ENCODE measurements around the gene TACR2.
A peak's percentile ranks its signal among the peaks of the same experiment; 100 is the strongest.

Gene TACR2

GRCh38 chr10:69416695-69417094 is at the start of gene TACR2:
Gene TACR2 (minus strand): TSS chr10:69416918. CDS start chr10:69416323, 595 bp downstream.
- DNase-seq = no peak

GRCh38 chr10:69466158-69466490 is 49.4 kb upstream of the TACR2 start:
- DNase-seq = no peak

DNA sequence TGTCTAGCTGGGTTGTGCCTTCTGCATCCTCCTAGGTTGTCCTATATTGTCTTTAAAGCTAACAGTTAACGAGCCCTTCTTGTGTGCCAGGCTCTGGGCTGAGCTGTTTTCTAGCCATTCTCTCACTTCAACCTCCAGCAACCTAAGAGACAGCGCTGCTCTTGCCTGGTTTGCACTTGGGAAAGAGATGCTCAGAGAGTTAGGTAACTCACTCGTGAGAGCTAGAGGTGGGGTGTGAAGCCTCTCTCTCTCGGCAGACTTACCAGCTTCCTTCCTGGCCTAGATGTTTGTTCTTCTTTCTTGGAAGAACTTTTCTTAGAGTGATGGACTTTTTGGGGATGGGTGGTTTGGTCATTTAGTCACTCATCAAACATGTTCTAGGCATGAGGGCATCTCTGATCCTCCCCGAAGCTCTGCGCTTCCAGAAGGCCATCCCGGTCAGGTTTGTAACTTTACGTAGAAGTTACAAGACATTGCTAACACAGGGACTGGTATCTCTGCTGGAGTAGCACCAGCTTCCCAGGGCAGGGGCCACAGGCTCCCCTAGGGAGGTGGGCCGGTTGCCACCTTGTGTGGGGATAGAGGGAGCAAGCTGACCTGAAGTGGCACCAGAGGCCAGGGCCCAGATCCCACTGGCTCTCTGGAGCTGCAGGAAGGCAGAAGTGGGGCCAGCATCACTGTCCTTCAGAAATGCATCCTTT is 48.9 kb upstream of the TACR2 start:
- no peak for DNase-seq

- no peak for DNase-seq
Measured at GRCh38 chr10:69464801-69465401, 48.2 kb upstream of the TACR2 start.

- no peak for DNase-seq
Measured at GRCh38 chr10:69464401-69464800, 47.7 kb upstream of the TACR2 start.

DNA sequence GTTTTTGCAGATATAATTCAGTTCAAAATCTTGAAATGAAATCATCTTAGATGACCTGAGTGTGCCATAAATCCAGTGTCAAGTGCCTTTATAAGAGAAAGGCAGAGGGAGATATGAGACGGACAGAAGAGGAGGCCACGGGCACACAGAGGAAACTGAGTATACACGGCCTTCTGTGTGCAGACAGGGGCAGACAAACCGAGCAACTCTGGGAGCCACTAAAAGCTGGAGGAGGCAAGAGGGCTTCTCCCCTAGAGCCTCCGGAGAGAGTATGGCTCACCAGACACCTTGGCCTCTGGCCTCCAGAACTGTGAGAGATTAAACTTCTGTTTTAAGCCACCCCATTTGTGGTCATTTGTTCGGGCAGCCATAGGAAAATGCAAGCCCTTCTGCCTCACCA is 47.2 kb upstream of the TACR2 start:
- DNase-seq = no peak

GRCh38 chr10:69461243-69462025 is 44.7 kb upstream of the TACR2 start:
- no peak for DNase-seq

GRCh38 chr10:69460576-69461242 is 44.0 kb upstream of the TACR2 start:
- DNase-seq = no peak

DNA sequence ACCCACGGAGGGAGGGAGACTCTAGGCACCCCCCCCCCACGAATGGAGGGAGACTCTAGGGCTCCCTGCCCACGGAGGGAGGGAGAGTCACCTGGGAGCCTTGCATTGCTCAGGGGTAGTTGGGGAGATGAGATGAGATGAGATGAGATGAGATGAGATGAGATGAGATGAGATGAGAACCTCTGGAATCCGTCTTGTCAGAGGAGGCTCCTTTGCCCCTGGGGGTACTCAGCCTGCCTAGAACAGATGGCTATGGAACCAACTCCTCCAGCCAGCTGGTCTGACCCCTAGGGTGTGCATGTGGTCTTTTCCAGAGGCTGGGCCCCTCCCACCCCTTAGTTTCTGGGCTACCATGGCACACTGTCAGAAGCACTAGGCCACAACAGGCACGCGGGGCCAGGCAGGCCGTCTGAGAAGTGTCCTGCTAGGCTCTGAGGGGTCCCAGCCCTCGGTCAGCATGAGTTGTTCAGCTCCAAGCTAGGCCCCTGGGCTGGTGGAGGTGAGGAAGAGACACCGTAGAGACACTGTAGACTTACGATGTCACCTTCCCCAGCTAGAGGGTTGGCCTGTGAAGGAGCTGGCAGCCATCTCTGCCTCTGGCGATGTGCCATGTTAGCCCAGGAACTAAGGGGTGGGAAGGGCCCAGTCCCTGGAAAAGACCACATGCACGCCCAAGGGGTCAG is 43.3 kb upstream of the TACR2 start:
- DNase-seq = no peak

DNA sequence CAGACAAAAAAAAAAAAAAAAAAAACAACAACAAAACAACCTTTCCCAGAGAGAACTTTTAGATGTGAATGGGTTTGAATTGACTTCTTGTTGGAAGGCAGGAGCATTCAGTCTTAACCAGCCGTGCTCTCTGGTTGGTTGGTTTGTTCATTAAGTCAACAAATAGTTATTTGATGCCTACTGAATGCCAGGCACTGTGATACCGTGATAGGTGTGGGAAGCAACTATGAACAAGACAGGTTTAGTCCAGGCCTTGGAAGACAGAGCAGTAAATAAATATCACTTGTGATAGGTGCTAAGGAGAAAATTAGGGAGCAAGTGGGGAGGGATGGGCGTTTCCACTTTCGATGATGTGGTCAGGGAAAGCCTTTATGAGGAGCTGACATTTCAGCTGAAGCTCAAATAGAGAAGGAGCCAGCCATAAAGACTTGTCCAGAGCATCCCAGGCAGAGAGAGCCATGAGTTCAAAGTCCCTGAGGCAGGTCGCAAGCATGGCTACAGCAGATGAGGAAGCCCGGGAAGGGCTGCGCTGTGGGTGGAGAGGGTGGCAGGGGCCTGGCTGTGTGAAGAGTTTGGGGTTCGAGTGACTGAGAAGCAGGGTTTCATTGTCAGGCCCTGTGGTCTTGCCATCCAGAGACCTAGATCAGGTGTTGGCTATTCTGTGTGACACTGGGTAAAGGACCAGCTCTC is 42.5 kb upstream of the TACR2 start:
- DNase-seq = no peak

GRCh38 chr10:69458430-69459100 is 41.8 kb upstream of the TACR2 start:
- DNase-seq = peak in 1 of 2 experiments; percentile 44

DNA sequence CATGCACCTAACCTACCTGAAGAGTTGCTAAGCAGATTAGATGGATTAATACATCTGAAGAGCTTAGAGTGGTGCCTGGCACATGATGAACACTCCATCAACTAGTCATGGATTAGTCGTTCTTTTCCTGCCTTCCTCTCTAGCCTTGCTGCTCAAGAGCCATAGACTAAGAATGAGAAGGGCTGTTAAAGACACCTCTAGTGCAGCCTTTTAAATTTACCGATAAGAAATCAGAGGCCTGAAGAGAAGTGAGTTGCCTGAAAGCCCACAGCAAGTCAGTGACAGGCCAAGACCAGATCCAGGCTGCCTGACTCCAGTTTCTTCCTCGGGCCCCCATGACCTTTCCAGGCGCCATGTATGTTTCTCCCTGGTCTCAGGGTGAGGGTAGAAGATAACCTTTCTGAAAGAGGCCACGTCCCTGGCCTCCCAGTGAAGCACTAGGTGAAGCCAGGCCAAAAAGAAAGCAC is 41.1 kb upstream of the TACR2 start:
- no peak for DNase-seq

DNA sequence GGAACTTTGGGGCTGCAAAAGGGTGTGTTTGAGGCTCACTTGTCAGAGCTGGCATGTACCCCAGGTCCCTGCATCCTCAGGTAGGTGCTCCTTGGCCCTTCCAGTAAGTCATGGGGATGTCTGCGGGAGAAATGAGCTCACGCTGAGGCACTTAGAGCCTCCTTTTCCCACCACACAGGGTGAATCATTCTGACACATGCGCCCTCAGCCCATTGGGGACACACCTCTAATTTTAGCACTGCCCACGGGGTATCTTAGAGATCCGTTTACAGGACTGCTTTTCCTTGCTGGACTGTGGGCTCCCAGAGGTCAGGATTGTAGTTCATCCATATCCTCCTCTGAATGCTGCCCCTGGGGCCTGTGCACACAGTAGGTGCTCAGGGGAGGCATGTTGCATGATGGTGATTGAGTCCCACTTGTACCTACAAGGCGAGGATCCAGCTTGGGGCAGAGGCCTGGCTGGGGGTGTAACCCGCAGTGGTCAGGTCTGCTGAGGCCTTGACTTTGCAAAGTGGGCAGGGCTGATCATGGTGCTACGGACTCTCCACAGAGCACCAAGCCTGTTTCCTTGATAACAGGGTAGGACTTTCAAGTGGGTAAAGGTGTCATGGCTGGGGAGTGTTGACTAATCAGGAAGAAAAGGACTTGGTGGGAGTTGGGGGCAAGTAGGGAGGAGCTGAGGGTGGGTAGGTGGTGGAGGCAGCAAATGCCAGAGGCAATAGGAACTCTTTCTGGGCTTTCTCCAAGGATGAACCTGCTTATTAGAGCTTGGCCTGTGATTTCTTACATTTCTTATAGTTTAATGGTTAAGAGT is 40.4 kb upstream of the TACR2 start:
- DNase-seq = no peak

DNA sequence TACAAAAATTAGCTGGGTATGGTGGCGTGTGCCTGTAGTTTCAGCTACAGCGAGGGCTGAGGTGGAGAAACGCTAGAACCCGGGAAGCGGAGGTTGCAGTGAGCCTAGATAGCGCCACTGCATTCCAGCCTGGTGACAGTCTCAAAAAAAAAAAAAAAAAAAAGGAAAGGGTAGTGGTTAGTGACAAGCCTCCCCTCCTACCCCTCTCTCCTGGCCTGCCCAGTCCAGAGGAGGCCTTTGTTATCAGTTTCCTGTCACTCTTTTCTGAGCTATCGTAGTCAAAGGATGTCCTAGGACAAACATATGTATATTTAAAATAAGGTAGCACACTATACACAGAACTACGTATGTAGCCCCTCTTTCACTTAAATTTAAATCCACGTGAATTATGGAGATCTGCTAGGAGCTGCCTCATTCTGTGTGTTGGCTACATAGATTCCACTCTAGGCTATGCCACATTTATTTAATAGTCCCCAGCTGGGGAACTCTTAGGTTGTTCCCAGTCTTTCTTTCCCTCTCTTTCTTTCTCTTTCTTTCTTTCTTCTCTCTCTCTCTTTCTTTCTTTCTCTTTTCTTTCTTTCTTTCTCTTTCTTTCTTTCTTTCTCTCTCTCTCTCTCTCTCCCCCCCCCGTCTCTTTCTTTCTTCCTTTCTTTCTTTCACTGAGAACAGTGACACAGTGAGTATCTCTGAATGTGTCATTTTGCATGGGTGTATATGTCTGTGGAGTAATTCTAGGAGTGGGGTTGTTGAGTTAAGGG is 38.5 kb upstream of the TACR2 start:
- DNase-seq = no peak

- DNase-seq = no peak
Measured at GRCh38 chr10:69453795-69454194, 37.1 kb upstream of the TACR2 start.

DNA sequence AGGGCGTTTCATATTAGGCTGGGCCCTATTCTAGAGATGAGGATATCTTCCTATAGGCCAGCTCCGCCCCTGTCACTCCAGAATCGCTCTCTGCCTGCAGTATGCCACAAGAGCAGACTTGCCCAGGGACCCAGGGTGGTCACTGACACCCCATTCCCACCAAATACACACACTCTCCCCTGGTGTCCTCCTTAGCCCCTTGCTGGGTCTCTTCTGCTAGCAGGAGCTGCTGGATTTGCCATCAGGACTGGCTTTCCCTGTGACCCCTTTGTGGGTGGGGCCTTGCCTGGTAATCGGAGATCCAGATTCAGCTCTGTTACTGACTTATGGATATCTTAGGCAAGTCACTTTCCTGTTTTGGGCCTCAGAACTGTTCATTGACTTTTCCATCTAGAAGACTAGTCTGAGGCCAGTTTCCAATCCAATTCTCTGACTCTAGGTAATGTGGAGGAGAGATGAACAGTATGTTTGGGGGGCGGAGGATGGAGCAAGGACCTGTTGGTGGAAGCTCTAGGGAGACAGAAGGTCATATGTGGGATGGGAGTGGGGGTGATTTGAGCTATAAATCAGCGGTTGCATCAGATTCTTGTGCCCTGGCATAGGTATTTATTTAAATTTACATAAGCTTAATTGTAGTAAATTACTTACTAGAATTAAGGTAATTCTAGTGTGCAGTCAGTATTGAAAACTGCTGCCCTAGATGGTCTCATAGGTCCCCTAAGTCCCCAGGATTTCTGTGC is 36.1 kb upstream of the TACR2 start:
- DNase-seq = no peak

DNA sequence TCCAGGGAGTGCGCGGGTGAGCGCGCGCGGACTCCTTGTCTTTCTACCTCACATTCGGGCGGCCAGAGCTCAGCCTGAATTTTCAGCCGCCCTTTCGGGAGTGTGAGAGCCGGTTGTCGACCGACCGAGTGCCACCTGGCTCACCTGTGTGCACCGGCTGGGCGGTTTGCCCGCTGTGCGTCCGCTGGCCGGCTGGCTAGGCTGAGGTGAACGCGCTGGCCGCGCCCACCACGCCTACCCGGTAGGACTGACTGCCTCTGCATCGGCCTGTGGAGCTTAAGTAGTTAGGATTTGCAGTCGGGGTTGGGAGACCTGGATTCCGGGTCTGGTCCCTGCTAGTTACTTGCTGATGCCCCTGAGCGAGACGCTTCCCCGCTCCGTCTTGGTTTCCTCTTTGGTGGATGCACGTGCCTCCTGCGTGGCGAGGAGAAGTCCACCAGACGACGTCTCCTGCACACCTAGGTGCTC is 35.1 kb upstream of the TACR2 start:
- DNase-seq = no peak

DNA sequence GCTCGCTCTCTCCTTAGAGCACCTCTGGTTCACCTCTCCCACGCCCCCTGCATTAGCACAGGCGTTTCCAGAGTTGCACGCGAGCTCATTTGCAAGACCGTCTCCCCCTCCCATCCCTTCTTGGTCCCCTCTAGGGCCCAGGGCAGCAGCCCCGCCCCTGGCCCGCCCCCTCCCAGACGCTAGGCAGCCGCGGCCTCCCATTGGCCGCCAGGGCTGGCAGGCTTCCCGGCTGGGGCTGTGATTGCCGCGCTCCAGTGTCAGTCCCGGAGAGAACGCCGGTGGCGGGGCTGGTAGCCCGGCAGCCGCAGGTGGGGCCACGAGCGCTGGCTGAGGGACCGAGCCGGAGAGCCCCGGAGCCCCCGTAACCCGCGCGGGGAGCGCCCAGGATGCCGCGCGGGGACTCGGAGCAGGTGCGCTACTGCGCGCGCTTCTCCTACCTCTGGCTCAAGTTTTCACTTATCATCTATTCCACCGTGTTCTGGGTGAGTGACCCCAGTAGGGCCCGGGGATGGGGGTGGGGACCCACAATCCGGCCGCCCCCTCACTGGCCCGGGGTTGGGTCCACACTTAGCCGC is 34.6 kb upstream of the TACR2 start, which contains the start of gene TSPAN15:
TSPAN15 (plus strand) TSS at position 257 of the 575 bp plus-strand sequence; CDS start at position 387, 130 bp downstream.
- peak; percentile 36 to 93 for DNase-seq
